NT2/D1 (cell line): ENCODE data around the gene C2CD2.

Experiments
- SUZ12 ChIP-seq: IDR thresholded peaks from 2 replicates; pipeline ENCODE4 v1.6.1; 2011; ENCODE audit not compliant: insufficient read length, insufficient read depth; ENCODE audit errors: extremely low read depth
- YY1 ChIP-seq: IDR thresholded peaks from 2 replicates; pipeline ENCODE4 v1.6.1; 2011; ENCODE audit not compliant: insufficient read length, insufficient read depth
- ZNF274 ChIP-seq: IDR thresholded peaks from 2 replicates; pipeline ENCODE4 v1.6.1; 2011; ENCODE audit warnings: mild to moderate bottlenecking, low read depth, low read length

DNA sequence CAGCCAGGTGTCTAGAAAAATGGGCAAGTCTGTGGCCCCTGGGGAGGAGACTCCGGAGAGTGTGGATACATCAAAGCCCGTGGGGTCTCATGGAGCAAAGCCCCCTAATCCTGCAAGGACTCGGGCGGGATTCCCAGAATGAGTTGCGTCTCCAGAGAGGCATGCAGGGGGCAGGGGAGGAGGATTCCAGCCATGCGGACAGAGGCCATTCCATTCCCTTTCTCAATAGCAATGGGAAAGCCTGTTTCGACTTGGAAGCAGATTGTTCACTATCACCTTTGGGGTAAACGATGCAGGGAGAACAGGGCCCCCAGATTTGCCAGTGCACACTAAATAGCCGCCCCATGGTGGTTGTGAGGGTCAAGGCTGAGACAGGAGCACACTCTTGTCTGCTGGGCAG lies 59.3 kb downstream of the C2CD2 start:
- no peak for TF ChIP-seq YY1
- no peak for TF ChIP-seq SUZ12
- no peak for TF ChIP-seq ZNF274
